Liver (tissue), 3 donors: ENCODE measurements around the gene MARCHF6.

ENCODE experiments used
- CTCF ChIP-seq: fragments of 150-350 bp; IDR thresholded peaks from 2 replicates; pipeline ENCODE4 v1.5.1; 2017; ENCODE audit warnings: improper control_type of control experiment, low read depth, low read length; ENCODE audit not compliant: missing input control
- EGR1 ChIP-seq, 2 donors: IDR thresholded peaks; 2 replicates each; pipeline ENCODE4 v1.6.1; 2016 to 2018; ENCODE audit warnings: antibody characterized with exemption in 2 of 2, low read depth in 2 of 2
- GABPA ChIP-seq, 2 donors: IDR thresholded peaks in 1 of 2; conservative IDR thresholded peaks in 1 of 2; 2 replicates each; pipeline ENCODE4 v1.6.1; 2016; ENCODE audit warnings: antibody characterized with exemption in 2 of 2, mild to moderate bottlenecking in 1 of 2, moderate library complexity in 1 of 2
- JUND ChIP-seq, 2 donors: IDR thresholded peaks; 2 replicates each; pipeline ENCODE4 v1.6.1; 2016; ENCODE audit warnings: antibody characterized with exemption in 2 of 2
- RAD21 ChIP-seq, 2 donors: IDR thresholded peaks; 2 replicates each; pipeline ENCODE4 v1.6.1; 2016; ENCODE audit warnings: antibody characterized with exemption in 2 of 2, mild to moderate bottlenecking in 2 of 2
- REST ChIP-seq: IDR thresholded peaks from 2 replicates; pipeline ENCODE4 v1.6.1; 2016; ENCODE audit warnings: antibody characterized with exemption, mild to moderate bottlenecking
- RXRA ChIP-seq, 2 donors: IDR thresholded peaks; 2 replicates each; pipeline ENCODE4 v1.6.1; 2017 to 2018; ENCODE audit warnings: antibody characterized with exemption in 2 of 2, mild to moderate bottlenecking in 1 of 2
- SP1 ChIP-seq: IDR thresholded peaks from 2 replicates; pipeline ENCODE4 v1.6.1; 2018; ENCODE audit warnings: antibody characterized with exemption, mild to moderate bottlenecking
- YY1 ChIP-seq: IDR thresholded peaks from 2 replicates; pipeline ENCODE4 v1.6.1; 2016; ENCODE audit warnings: antibody characterized with exemption, mild to moderate bottlenecking
- TF ChIP-seq, protein P1 (sequence below): IDR thresholded peaks from 2 replicates; pipeline ENCODE4 v1.6.1; 2016; ENCODE audit warnings: antibody characterized with exemption
- donor health status: healthy.
- donor health status: healthy.

DNA sequence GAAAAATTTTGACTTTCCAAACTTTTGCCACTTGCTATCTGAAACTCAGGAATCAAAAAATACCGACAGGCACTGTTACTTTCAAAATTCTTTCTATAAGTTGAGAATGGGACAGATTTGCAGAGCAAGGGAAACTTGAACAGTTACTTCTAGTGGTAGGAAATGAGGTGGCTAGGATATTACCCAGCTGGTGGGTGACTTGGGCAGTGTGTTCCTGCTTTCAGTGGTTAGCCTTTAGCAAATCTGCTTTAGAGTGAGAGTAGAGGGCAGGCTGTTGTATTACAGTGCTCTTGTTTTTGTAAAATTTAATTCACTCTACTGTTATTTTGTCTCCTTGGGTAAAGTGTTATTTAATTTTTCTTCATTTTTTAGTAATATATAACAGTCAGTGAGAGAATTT, 48.0 kb downstream of the MARCHF6 start:
- TF ChIP-seq CTCF (no peak), YY1 (no peak), REST (no peak), JUND (IDR thresholded peaks at IDR 0.05) (no peak), RAD21 (IDR thresholded peaks at IDR 0.05) (no peak), EGR1 (IDR thresholded peaks at IDR 0.05; ENCODE audit: low read depth in 2 of 2) (no peak), GABPA (IDR thresholded peaks at IDR 0.05 in 1 of 2, conservative IDR thresholded peaks at IDR 0.05 in 1 of 2) (no peak), SP1 (no peak), RXRA (IDR thresholded peaks at IDR 0.05) (no peak)
- TF ChIP-seq, protein P1, sequence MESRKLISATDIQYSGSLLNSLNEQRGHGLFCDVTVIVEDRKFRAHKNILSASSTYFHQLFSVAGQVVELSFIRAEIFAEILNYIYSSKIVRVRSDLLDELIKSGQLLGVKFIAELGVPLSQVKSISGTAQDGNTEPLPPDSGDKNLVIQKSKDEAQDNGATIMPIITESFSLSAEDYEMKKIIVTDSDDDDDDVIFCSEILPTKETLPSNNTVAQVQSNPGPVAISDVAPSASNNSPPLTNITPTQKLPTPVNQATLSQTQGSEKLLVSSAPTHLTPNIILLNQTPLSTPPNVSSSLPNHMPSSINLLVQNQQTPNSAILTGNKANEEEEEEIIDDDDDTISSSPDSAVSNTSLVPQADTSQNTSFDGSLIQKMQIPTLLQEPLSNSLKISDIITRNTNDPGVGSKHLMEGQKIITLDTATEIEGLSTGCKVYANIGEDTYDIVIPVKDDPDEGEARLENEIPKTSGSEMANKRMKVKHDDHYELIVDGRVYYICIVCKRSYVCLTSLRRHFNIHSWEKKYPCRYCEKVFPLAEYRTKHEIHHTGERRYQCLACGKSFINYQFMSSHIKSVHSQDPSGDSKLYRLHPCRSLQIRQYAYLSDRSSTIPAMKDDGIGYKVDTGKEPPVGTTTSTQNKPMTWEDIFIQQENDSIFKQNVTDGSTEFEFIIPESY, result no peak
